Measurements from ENCODE around the gene PNMA1.

- TF ChIP-seq GATA3 (IDR thresholded peaks at IDR 0.05; ENCODE audit: low read depth, low read length) (no peak), GATA2 (IDR thresholded peaks at IDR 0.05; ENCODE audit: low read depth, low read length) (no peak)
Observed at GRCh38 chr14:73727166-73727565, 13.0 kb upstream of the PNMA1 start.
